Upper lobe of left lung (tissue), 4 donors: ENCODE measurements around the gene GIGYF1.

ENCODE experiments used
- CTCF ChIP-seq, 6 experiments: fragments of 450-650 bp in 4 of 6; fragments of 200-600 bp in 2 of 6; sonication (generic) in 2 of 6; IDR thresholded peaks; one replicate each; pipeline ENCODE4 v1.5.1; 2016 to 2019; ENCODE audit warnings: antibody characterized with exemption in 6 of 6
- POLR2A ChIP-seq, 4 donors: fragments of 450-650 bp; IDR thresholded peaks; one replicate each; pipeline ENCODE4 v1.5.1; 2016 to 2017; ENCODE audit warnings: antibody characterized with exemption in 4 of 4, mild to moderate bottlenecking in 2 of 4

GRCh38 chr7:100649826-100650565 lies 44.1 kb downstream of the GIGYF1 start:
- TF ChIP-seq CTCF (IDR thresholded peaks at IDR 0.05) (no peak), POLR2A (IDR thresholded peaks at IDR 0.05) (no peak)
